Activated CD4-positive, CD25-positive, alpha-beta regulatory T cell treated with anti-CD3 and anti-CD28 coated beads, Interleukin-2, amount 50 U/mL, for 16 hours (primary cell): ENCODE results near the gene PRKAR2B.
"Not testable (repeated sequence)": the region's sequence is repeated elsewhere in the genome, so short reads cannot be mapped to it uniquely, and the experiment has no call there.

Experiments
- DNase-seq: peaks from one replicate; pipeline ENCODE4 v3.0.0-alpha.2; 2020; ENCODE audit warnings: low read depth, low spot score

Gene PRKAR2B

DNA sequence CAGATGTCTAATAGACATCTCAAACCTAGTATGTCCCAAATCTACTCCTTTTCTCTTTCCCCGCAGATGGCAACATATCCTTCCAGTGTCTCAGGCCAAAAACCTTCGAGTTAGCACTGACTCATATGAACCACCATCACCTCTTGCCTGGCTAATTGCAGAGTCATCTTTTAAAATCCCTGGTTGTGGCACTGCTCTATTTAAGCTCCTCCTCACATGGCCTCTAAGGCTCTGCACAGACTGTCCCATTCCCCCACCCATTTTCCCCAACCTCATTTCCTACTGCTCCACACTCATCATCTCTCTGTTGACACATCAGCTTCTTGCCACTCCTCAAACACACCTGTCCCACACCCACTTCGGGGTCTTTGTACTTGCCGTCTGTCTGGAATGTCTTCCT, 107.5 kb downstream of the PRKAR2B start:
- no peak for DNase-seq

DNA sequence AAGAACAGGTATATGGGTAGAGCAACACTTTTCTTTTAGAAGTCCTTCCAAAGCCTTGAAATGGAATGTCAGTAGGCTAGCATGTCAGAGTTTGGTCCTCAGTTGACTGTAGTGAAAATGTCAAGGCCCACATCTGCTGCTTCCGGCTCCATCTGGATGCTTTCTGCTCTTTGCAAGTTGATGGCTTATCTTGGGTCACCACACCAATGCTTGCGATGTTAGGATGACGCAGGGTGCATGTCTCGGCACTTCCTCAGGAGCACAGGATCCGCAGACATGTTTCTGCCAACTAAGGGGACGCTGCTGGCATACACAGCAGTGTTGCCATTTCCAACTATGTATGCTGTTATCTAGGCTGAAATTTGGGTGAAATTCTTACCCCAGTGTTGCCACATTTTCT, 110.3 kb downstream of the PRKAR2B start:
- DNase-seq, result no peak

DNA sequence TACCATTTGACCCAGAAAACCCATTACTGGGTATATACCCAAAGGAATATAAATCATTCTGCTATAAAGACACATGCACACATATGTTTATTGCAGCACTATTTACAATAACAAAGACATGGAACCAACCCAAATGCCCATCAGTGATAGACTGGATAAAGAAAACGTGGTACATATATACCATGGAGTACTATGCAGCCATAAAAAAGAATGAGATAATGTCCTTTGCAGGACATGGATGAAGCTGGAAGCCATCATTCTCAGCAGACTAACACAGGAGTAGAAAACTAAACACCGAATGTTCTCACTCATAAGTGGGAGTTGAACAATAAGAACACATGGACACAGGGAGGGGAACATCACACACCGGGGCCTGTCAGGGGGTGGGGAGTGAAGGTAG, 111.2 kb downstream of the PRKAR2B start:
- DNase-seq, result not testable (repeated sequence)

DNA sequence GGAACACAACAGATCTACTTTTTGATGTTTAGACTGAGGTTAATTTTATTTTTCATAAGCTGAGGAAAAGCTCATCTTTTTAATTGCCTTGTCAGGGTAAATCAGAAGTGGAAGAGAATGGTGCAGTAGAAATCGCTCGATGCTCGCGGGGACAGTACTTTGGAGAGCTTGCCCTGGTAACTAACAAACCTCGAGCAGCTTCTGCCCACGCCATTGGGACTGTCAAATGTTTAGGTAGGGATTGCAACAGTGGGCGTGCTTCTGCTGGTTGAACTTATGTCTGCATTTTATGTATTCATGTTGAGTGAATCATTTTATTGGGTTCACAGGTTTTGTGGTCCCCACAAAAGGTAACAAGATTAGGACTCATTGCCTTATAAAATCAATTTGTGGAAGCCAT, 112.6 kb downstream of the PRKAR2B start:
- DNase-seq, result no peak

GRCh38 chr7:107158028-107158427, 113.5 kb downstream of the PRKAR2B start:
- no peak for DNase-seq

DNA sequence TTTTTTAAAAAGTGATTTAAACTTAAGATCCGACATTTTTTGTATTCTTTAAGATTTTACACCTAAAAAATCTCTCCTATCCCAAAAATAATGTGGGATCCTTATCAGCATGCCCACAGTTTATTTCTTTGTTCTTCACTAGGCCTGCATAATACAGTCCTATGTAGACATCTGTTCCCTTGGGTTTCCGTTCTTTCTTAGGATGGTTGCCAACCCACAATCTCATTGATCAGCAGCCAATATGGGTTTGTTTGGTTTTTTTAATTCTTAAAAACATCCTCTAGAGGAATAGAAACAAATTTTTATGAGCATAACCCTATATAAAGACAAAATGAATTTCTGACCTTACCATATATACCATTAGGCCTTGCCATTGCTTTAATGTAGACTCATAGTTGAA, 115.9 kb downstream of the PRKAR2B start:
- DNase-seq, result no peak

- no peak for DNase-seq
Observed at GRCh38 chr7:107161415-107161814, 116.9 kb downstream of the PRKAR2B start.

DNA sequence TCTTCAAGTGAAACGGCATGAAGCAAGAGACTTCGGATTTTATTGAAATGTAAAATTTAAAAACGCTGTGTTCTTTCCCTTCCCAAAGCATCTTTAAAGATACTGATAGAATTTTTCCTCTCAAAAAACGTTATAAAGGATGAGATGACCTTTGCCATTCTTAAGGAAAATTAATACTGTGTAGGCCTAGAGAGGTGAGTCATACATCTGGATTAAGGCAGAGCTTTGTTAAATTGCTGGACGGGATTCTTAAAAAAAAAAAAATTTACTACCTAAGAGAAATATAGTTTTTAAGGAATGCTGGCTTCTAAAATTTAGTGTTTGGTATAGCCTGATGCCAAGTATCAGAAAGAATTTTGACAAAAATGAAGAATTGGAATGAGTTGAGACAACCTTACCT, 118.0 kb downstream of the PRKAR2B start:
- no peak for DNase-seq

GRCh38 chr7:107164092-107164491, 119.6 kb downstream of the PRKAR2B start:
- DNase-seq, result no peak

- DNase-seq, result no peak
Observed at GRCh38 chr7:107165341-107165740, 120.8 kb downstream of the PRKAR2B start.

- DNase-seq, result no peak
Observed at GRCh38 chr7:107166736-107167426, 122.4 kb downstream of the PRKAR2B start.

DNA sequence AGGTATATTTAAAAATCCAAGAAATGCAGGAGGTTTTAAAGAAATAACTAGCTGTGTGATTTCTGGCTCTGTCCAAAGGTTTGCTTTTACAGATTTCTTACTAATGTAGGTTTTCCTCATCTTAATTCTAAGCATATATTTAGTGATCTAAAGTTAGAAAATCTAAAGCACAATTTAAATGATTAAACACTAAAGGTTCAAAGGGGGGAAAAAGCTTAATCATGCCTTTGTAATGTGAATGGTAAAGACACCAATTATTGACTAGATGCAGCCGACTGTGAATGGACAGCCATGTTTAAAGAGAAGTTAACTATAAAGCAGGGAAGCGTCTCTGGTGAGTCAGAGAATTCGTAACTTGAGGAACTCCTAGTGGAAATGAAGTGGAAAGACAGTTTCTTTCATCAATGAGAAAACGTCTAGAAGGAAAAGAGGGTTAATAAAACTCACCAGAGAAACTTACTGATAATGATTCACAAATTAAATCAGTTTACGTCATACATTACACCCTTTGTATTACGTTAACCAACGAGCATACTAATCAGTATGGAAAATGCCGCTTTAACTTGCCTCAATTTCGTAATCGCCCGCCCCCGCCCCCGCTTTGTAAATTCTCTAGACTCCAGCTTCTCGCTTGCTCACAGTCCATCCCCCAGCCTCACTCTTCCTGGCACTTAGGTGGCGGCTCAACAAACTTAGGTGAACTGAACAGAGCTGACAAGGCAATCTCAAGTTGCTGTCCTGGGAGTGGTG, 123.2 kb downstream of the PRKAR2B start:
- DNase-seq, result no peak

DNA sequence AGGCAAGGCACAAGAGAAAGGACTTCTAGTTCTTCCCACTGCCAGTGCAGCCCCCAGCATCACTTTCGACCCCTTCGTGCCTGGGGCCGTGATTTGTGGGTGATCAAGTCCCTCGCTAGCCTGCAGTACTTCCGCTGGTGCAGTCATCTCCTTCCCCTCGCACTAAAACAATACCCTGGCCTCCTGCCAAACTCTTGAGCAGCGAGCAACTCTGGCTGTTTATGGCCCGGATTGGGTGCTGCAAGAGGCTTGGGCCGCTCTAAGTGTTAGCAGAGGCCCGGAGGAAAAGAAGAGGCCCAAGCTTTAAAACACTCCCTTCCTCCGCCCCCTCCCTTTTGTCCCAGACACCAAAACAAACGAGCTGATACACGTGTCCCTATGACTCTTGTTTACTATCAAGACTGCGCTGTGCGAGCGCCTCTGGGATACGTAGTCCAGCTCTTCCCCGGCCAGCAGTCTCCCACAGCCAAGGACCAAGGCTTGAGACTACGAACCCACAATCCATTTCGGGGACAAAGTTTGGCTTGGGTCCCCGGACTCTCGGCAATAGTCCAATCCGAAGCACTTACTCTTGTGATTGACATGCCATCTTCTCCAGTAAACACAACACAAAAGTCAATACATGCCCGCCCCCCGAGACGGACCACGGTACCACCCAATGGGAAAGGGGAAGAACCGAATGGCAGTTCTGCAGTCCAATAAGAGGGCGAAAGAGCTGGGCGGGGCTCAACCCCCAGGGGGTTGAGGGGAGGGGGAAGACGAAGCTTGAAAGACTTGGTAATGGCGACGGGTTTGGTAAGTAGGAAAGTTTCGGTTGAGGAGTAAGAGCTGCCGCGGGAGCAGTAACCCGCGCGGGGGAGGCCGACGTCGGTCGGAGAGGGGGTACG, 124.0 kb downstream of the PRKAR2B start, which contains the start of gene HBP1:
Gene HBP1 (plus strand): TSS at position 771 of the 887 bp plus-strand sequence. CDS start 10,891 bp downstream, outside the sequence.
- DNase-seq, result peak; percentile 98

GRCh38 chr7:107169120-107170050, 124.9 kb downstream of the PRKAR2B start:
- peak; percentile 73 for DNase-seq

DNA sequence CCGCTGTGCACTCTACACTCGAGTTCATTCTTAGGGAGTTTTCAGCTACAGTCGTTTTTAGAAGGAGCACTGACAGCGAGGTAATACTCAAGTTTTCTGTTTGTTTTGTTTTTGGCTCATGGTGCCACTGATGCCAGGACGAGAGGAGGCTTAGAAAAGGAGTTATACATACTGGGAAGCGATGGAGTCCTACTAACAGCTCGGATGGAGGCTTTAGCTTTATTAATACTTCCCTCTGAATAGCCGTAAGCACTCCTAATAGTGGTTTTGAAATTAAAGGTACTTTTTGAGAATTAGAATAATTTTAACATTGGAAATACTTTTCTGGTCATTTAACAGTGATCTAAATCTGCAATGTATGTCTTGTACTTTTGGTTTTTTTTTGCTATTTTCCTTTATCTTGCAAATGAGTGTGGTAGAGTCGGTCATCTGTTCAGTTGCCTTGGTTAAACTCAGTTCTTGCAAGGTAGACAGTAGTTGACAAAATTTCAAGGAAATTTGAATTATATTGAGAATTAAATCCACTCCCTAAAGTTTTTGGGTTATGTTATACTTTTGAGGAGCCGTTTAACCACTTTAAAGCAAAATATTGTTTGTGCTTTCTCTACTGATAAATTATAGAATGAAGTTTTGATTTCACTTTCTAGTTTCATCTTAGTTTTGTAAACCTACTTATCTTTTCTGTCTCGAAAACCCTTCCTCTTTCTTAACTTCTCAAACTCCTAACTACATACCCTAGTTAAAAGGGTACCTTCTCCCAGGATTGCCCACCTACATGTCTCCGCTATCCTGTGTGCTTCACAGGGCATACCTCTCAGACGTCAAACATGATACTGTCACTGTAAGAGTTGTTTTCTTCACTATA, 125.8 kb downstream of the PRKAR2B start:
- DNase-seq, result no peak

- DNase-seq, result no peak
Observed at GRCh38 chr7:107171496-107171895, 127.0 kb downstream of the PRKAR2B start.

DNA sequence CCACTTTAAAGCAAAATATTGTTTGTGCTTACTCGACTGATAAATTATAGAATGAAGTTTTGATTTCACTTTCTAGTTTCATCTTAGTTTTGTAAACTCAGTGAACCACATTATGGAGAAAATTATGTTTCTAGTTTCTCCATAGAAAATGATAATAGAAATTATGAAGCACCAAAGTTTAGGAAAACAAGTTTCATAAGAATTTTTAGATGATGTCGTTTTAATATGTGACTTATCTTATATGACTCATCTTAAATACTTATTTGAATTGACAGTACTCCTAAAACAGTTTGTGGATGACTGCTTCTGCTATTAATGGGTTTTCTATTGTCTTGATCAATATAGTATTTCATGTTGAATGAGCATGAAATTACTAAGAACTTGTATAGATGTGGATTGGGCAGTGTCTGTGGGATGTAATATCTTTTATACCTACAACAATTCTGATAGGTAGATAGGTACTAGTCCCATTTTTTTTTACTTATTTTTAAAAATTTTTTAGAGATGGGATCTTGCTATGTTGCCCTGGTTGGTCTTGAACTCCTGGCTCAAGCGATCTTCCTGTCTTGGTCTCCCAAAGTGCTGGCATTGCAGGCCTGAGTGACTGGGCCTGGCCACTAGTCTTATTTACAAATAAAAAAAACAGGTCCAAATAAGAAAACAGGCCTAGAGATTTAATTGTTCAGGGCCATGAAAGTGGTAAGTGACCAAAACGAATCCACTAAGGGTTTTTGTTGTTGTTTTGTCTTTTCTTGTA, 127.9 kb downstream of the PRKAR2B start:
- no peak for DNase-seq

DNA sequence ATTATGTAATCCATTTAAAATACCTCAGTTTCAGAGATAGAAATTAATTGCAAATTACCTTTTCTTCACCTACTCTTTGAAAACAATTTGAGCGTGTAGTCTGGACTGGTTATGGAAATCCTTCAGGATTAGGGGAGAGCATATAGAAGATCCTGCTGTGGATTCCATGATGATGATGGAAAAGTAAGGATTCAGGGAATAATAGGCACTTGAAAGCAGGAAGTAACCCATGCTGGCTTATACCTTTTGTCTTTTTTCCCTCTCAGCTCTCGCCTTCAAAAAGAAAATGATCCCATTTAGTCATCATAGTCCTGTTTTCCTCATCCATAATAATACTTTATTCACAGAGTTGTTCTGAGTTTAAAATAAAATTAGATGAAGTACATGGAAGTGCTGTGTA, 128.7 kb downstream of the PRKAR2B start:
- DNase-seq, result no peak

DNA sequence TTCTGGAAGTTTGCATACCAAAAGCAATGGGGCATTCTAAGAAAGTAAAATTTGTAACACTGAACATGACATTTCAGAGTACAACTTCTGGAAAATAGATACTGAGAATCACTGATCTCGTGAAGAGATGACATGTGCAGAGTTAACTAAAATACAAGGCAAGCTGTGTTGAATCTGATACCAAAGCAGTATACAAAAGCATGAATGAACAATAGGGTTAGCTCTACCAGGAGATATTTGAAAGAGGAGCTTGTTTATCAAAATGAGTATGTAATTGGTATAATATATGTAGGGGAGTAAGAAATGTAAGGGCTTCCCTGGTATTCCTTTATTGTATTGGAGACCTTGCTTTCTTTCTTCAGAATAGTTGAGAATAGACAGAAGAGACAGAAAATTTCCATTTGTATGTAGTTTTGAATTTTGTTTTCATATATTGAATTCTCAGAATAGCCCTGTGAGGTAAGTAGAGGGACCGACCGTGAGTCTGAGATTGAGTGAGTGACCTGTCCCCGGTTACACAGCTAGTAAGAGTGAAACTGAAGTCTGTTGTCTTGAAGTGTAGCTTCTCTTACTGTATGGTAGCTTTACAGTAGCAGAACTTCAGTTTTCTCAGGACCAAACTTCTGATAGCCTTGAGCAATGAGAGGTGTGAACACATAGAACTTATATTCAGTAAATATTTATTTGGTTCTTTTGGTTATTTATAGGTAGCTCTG, 129.3 kb downstream of the PRKAR2B start:
- DNase-seq, result no peak
